Naive B cell (primary cell): ENCODE measurements around the gene HAPLN2. TPM values are rescaled to one million over a fixed set of nuclear protein-coding genes. Genes with fewer than 3 reads are reported as not detected.
"Not testable (repeated sequence)": the region's sequence is repeated elsewhere in the genome, so short reads cannot be mapped to it uniquely, and the experiment has no call there.

Source experiments
- ATAC-seq, 2 donors: fragments of 150-1000 bp; cut with Tn5 transposase; 2 replicates each; pipeline ENCODE4 v1.10.0; 2021; ENCODE audit warnings: low read depth in 2 of 2, mild to moderate bottlenecking in 2 of 2, moderate library complexity in 2 of 2
- DNase-seq: peaks from one replicate; pipeline ENCODE4 v3.0.0; 2022
- H3K27ac Mint-ChIP-seq, 6 donors: one replicate each; pipeline ENCODE4 v1.8.0; 2020 to 2022; ENCODE audit warnings: mild to moderate bottlenecking in 6 of 6, mixed read lengths in 6 of 6, moderate library complexity in 5 of 6, inconsistent platforms in 2 of 6
- H3K27me3 Mint-ChIP-seq, 3 donors: one replicate each; pipeline ENCODE4 v1.8.0; 2021 to 2022; ENCODE audit warnings: mixed read lengths in 3 of 3, mild to moderate bottlenecking in 1 of 3
- H3K36me3 Mint-ChIP-seq, 2 donors: one replicate each; pipeline ENCODE4 v1.8.0; 2020 to 2022; ENCODE audit warnings: mixed read lengths in 2 of 2, inconsistent platforms in 1 of 2, mild to moderate bottlenecking in 1 of 2
- H3K4me1 Mint-ChIP-seq, 3 donors: one replicate each; pipeline ENCODE4 v1.8.0; 2020 to 2022; ENCODE audit warnings: mixed read lengths in 3 of 3, inconsistent platforms in 1 of 3, mild to moderate bottlenecking in 1 of 3, moderate library complexity in 1 of 3
- H3K4me3 Mint-ChIP-seq, 8 donors: one replicate each; pipeline ENCODE4 v1.8.0; 2020 to 2022; ENCODE audit warnings: mild to moderate bottlenecking in 8 of 8, mixed read lengths in 8 of 8, moderate library complexity in 8 of 8, inconsistent platforms in 2 of 8
- H3K9me3 Mint-ChIP-seq, 7 donors: one replicate each; pipeline ENCODE4 v1.8.0; 2020 to 2022; ENCODE audit warnings: mixed read lengths in 7 of 7, mild to moderate bottlenecking in 5 of 7, inconsistent platforms in 2 of 7, moderate library complexity in 1 of 7
- polyA plus RNA-seq, 6 donors: library from polyadenylated mRNA; unstranded; fragments of 300-500 nt; fragmentation: Illumina TruSeq; gene quantifications; one replicate each; pipeline ENCODE4 v1.2.3, GENCODE V29; 2021; ENCODE audit warnings: low read depth in 6 of 6

HAPLN2 gene
- polyA plus RNA-seq, 6 donors from 2014 or later = not detected

- not testable (repeated sequence) for H3K9me3 Mint-ChIP-seq, H3K36me3 Mint-ChIP-seq, DNase-seq, ATAC-seq, H3K27ac Mint-ChIP-seq, H3K4me3 Mint-ChIP-seq
- peaks cover 18 to 39% (median 21%) of the 10 kb centered on the region in 3 donors for H3K27me3 Mint-ChIP-seq
- H3K4me1 Mint-ChIP-seq = peaks cover 17 to 34% (median 20%) of the 10 kb centered on the region in 3 donors
Measured at GRCh38 chr1:156610072-156610471, 9.1 kb upstream of the HAPLN2 start.

GRCh38 chr1:156612666-156613065 is 6.5 kb upstream of the HAPLN2 start:
- no peak overlapping the region for H3K4me3 Mint-ChIP-seq

GRCh38 chr1:156615946-156616345 is 3.3 kb upstream of the HAPLN2 start:
- H3K36me3 Mint-ChIP-seq = no peaks in the 10 kb centered on the region
- H3K4me3 Mint-ChIP-seq = no peak overlapping the region
- peaks cover 0 to 2% (median 0%) of the 10 kb centered on the region in 7 donors for H3K9me3 Mint-ChIP-seq
- no peak overlapping the region for H3K27ac Mint-ChIP-seq
- H3K27me3 Mint-ChIP-seq = peaks cover 49 to 74% (median 60%) of the 10 kb centered on the region in 3 donors
- H3K4me1 Mint-ChIP-seq = peaks cover 0 to 6% (median 5%) of the 10 kb centered on the region in 3 donors
- DNase-seq = no peak
- ATAC-seq = no peak

More at GRCh38 chr1:156612666-156613065, 6.5 kb upstream of the HAPLN2 start:
- no peak overlapping the region for H3K27ac Mint-ChIP-seq
- DNase-seq = no peak
- ATAC-seq = no peak
- no peaks in the 10 kb centered on the region for H3K36me3 Mint-ChIP-seq
- peaks cover 34 to 55% (median 34%) of the 10 kb centered on the region in 3 donors for H3K27me3 Mint-ChIP-seq
- H3K9me3 Mint-ChIP-seq = peaks cover 0 to 2% (median 0%) of the 10 kb centered on the region in 7 donors
- peaks cover 10 to 14% (median 11%) of the 10 kb centered on the region in 3 donors for H3K4me1 Mint-ChIP-seq

- H3K9me3 Mint-ChIP-seq = peaks cover 0 to 2% (median 0%) of the 10 kb centered on the region in 7 donors
- H3K4me1 Mint-ChIP-seq = peaks cover 0 to 6% (median 5%) of the 10 kb centered on the region in 3 donors
- peaks cover 52 to 74% (median 59%) of the 10 kb centered on the region in 3 donors for H3K27me3 Mint-ChIP-seq
- no peak overlapping the region for H3K4me3 Mint-ChIP-seq
- no peaks in the 10 kb centered on the region for H3K36me3 Mint-ChIP-seq
- DNase-seq (no peak), ATAC-seq (no peak)
- H3K27ac Mint-ChIP-seq = no peak overlapping the region
Measured at GRCh38 chr1:156616463-156616862, 2.8 kb upstream of the HAPLN2 start.

GRCh38 chr1:156619582-156619955 is 354 bp downstream of the HAPLN2 start:
- Mint-ChIP-seq H3K4me3 (no peak overlapping the region), H3K27ac (no peak overlapping the region), H3K9me3 (peaks cover 0 to 2% (median 0%) of the 10 kb centered on the region in 7 donors), H3K36me3 (no peaks in the 10 kb centered on the region), H3K27me3 (peaks cover 54 to 76% (median 62%) of the 10 kb centered on the region in 3 donors), H3K4me1 (peaks cover 4 to 17% (median 7%) of the 10 kb centered on the region in 3 donors)
- ATAC-seq (no peak), DNase-seq (no peak)

DNA sequence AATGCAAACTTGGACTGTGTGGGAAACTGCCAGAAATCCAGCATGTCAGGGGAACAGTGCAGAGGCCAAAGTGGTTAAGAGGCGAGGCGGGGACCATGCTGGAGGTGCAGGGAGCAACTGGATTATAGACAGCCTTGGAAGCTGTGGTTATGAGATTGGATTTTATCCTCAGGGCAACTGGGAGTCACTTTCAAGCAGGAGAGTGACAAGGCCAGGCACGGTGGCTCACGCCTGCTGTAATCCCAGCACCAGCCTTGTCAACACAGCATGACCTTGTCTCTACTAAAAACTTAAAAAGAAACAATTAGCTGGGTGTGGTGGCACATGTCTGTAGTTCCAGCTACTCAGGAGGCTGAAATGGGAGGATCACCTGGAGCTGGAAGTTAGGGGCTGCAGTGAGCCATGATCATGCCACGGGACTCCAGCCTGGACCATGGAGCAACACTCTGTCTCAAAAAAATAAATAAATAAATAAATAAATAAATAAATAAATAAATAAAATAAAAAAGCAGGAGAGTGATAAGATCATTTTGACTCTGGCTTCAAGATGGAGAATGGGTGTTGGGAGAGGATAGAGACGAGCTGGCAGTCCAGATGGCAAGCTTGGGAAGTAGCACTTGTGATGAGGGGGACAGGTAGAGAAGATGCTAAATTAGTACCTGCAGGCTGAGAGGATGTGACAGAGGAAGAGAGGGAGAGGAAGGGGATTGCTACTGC is 3.5 kb downstream of the HAPLN2 start:
- peaks cover 13 to 27% (median 15%) of the 10 kb centered on the region in 3 donors for H3K4me1 Mint-ChIP-seq
- no peaks in the 10 kb centered on the region for H3K36me3 Mint-ChIP-seq
- no peak overlapping the region for H3K27ac Mint-ChIP-seq
- H3K9me3 Mint-ChIP-seq = no peaks in the 10 kb centered on the region
- DNase-seq = no peak
- peak overlapping the region in 7 of 8 donors; percentile 0 to 74 (median 50) for H3K4me3 Mint-ChIP-seq
- ATAC-seq = no peak
- H3K27me3 Mint-ChIP-seq = peaks cover 49 to 72% (median 58%) of the 10 kb centered on the region in 3 donors

GRCh38 chr1:156623946-156624813 is 5.0 kb downstream of the HAPLN2 start:
- Mint-ChIP-seq H3K4me1 (peaks cover 13 to 27% (median 14%) of the 10 kb centered on the region in 3 donors), H3K9me3 (no peaks in the 10 kb centered on the region), H3K27ac (peak overlapping the region in 1 of 6 donors; percentile 83), H3K27me3 (peaks cover 46 to 78% (median 55%) of the 10 kb centered on the region in 3 donors), H3K4me3 (peak overlapping the region; percentile 58 to 88 (median 74)), H3K36me3 (no peaks in the 10 kb centered on the region)
- peak; percentile 52 to 55 for ATAC-seq
- no peak for DNase-seq

DNA sequence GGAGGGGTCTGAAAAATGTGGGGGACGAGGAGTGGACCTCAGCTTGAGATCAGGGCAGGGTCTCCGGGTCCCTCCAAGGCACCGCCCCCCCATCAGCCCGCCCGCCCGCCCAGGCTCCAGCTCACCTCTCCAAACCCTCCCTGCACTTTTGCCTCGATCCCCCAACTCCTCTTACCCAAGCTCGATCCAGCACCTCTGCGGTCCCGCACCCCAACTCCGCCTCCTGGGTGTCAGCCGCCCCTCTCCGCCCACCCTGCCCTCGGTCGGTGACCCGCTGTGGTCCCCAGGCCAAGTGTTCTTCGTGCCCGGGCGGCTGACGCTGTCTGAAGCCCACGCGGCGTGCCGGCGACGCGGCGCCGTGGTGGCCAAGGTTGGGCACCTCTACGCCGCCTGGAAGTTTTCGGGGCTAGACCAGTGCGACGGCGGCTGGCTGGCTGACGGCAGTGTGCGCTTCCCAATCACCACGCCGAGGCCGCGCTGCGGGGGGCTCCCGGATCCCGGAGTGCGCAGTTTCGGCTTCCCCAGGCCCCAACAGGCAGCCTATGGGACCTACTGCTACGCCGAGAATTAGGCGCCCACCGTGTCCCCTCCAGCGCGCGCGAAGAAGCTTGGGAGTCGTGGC is 5.7 kb downstream of the HAPLN2 start:
- ATAC-seq (peak; percentile 11 to 17), DNase-seq (no peak)
- H3K4me3 Mint-ChIP-seq = peak overlapping the region; percentile 10 to 88 (median 72)

DNA sequence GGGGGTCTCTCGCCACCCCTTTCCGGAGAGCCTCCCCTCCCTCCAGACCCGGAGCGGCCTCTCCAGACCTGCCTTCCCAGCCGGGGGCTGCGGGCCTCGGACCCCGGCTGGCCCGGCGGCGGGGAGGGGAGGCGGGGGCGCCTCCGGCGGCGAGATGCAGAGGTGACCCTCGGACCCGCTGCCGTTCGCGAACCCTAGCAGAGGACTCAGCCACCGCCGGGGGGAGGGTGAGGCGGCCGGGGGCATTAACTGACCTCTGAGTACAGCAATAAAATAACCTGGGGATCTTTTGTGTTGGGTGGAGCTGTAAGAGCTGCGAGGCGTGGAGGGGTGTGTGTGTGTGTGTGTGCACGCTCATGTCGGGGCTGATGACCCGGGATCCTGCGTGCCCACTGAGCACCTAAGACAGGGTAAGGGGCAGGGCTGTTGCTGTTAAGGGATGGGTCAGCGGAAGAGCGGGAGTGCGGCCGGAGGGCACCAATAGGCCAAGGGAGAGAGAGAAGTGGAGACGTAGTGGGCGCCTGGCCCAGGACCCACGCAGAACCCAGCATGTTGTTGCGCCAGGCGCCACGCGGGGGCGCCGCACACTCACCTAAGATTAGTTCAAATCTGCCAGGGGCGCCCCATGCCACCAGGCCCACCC is 6.3 kb downstream of the HAPLN2 start:
- peak overlapping the region in 4 of 6 donors; percentile 0 to 73 (median 12) for H3K27ac Mint-ChIP-seq
- peak; percentile 59 to 62 for ATAC-seq
- H3K36me3 Mint-ChIP-seq = no peaks in the 10 kb centered on the region
- H3K9me3 Mint-ChIP-seq = no peaks in the 10 kb centered on the region
- H3K27me3 Mint-ChIP-seq = peaks cover 36 to 66% (median 48%) of the 10 kb centered on the region in 3 donors
- H3K4me3 Mint-ChIP-seq = peak overlapping the region; percentile 37 to 91 (median 86)
- peaks cover 10 to 21% (median 13%) of the 10 kb centered on the region in 3 donors for H3K4me1 Mint-ChIP-seq
- peak; percentile 72 for DNase-seq

More for the DNA sequence above, 5.7 kb downstream of the HAPLN2 start:
- Mint-ChIP-seq H3K27me3 (peaks cover 43 to 71% (median 53%) of the 10 kb centered on the region in 3 donors), H3K9me3 (no peaks in the 10 kb centered on the region), H3K4me1 (peaks cover 10 to 21% (median 13%) of the 10 kb centered on the region in 3 donors), H3K27ac (peak overlapping the region in 1 of 6 donors; percentile 69), H3K36me3 (no peaks in the 10 kb centered on the region)

DNA sequence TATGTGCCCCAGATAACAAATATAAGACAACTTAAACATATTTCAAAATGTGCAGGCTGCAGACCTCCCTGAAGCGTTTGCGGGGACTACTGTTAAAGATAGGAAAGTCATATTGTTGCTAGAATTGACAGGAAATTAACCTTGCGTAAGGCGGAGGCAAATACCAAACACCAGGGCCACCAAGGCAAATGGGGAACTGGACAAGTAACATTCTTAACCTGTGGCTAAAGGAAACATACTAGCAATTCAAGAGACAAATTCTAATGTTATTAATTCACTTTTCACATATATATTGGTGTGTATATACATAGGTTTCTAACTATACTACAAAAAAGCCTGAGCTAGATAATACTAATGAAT is 6.8 kb downstream of the HAPLN2 start:
- Mint-ChIP-seq H3K4me3 (peak overlapping the region in 6 of 8 donors; percentile 37 to 91 (median 86)), H3K9me3 (no peaks in the 10 kb centered on the region), H3K27ac (no peak overlapping the region), H3K36me3 (no peaks in the 10 kb centered on the region), H3K4me1 (peaks cover 10 to 21% (median 13%) of the 10 kb centered on the region in 3 donors), H3K27me3 (peaks cover 37 to 66% (median 48%) of the 10 kb centered on the region in 3 donors)
- DNase-seq (no peak), ATAC-seq (no peak)

DNA sequence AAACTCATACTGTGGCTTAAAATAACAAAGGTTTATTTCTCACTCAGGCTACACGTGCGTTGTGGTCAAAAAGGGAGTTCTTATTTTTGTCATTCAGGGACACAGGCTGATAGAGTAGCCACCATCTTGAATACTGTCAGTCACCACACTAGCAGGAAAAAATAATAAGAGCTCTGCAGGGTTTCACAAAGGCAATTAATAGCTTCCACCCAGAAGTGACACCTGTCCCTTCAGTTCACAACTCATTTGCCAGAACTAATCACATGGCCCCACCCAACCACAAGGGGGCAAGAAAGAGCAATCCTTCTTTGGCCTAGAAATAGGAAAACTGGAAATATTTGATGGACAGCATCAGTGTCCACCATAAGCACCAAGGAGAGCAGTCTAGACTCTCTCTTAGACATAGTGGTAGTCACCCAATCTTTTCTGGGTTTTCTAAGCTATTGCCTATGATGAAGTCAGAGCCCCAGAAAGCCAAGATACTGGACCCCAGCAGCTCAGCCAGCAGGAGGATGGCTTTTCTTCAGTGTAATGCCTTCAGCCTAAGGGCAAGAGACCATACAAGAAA is 8.2 kb downstream of the HAPLN2 start:
- Mint-ChIP-seq H3K27ac (no peak overlapping the region), H3K4me3 (peak overlapping the region in 2 of 8 donors; percentile 9 to 55), H3K4me1 (peaks cover 10 to 21% (median 13%) of the 10 kb centered on the region in 3 donors), H3K9me3 (no peaks in the 10 kb centered on the region), H3K36me3 (no peaks in the 10 kb centered on the region), H3K27me3 (peaks cover 49 to 66% (median 53%) of the 10 kb centered on the region in 3 donors)
- ATAC-seq (peak; percentile 15 to 30), DNase-seq (no peak)

- DNase-seq = no peak
- no peak overlapping the region for H3K4me3 Mint-ChIP-seq
- H3K27me3 Mint-ChIP-seq = peaks cover 62 to 66% (median 65%) of the 10 kb centered on the region in 3 donors
- H3K27ac Mint-ChIP-seq = peak overlapping the region in 1 of 6 donors; percentile 64
- no peaks in the 10 kb centered on the region for H3K36me3 Mint-ChIP-seq
- peak in 1 of 2 donors; percentile 20 for ATAC-seq
- peaks cover 7 to 10% (median 8%) of the 10 kb centered on the region in 3 donors for H3K4me1 Mint-ChIP-seq
- no peaks in the 10 kb centered on the region for H3K9me3 Mint-ChIP-seq
Measured at GRCh38 chr1:156629823-156630449, 10.7 kb downstream of the HAPLN2 start.
